Endothelial cell of umbilical vein (primary cell): ENCODE measurements around the gene ABCC1.

ENCODE experiments used
- EZH2 ChIP-seq: IDR thresholded peaks from 2 replicates; pipeline ENCODE4 v1.6.1; 2012; ENCODE audit warnings: borderline replicate concordance, low read depth, mild to moderate bottlenecking, moderate library complexity, low read length, inconsistent platforms; ENCODE audit not compliant: severe bottlenecking
- FOS ChIP-seq: IDR thresholded peaks from 2 replicates; pipeline ENCODE4 v1.6.1; 2011; ENCODE audit warnings: mild to moderate bottlenecking, low read length, moderate library complexity, borderline replicate concordance; ENCODE audit not compliant: insufficient read depth
- GATA2 ChIP-seq: IDR thresholded peaks from 2 replicates; pipeline ENCODE4 v1.7.0; 2011; ENCODE audit warnings: low read depth, mild to moderate bottlenecking, moderate library complexity, mixed read lengths, low read length; ENCODE audit not compliant: insufficient read length, insufficient read depth
- MAX ChIP-seq: IDR thresholded peaks from 2 replicates; pipeline ENCODE4 v1.6.1; 2011; ENCODE audit not compliant: insufficient read depth, insufficient read length
- MYC ChIP-seq: IDR thresholded peaks from one replicate; pipeline ENCODE4 v1.6.1; 2011; ENCODE audit warnings: mild to moderate bottlenecking, low read depth, low read length
- POLR2A ChIP-seq: IDR thresholded peaks from 2 replicates; pipeline ENCODE4 v1.6.1; 2012; ENCODE audit warnings: low read depth, mild to moderate bottlenecking, control low read depth, low read length
- POLR2AphosphoS5 ChIP-seq: IDR thresholded peaks from 2 replicates; pipeline ENCODE4 v1.6.1; 2012; ENCODE audit warnings: low read depth, mild to moderate bottlenecking, control low read depth, low read length, moderate library complexity; ENCODE audit not compliant: insufficient read depth
- TF ChIP-seq, protein P1 (sequence below), 2 donors: IDR thresholded peaks; 1 replicate in 1 of 2; 2 replicates in 1 of 2; pipeline ENCODE4 v1.5.1; 2011; ENCODE audit warnings: low read length in 2 of 2, mild to moderate bottlenecking in 2 of 2, moderate library complexity in 2 of 2, control low read depth in 1 of 2, inconsistent platforms in 1 of 2, low read depth in 1 of 2; ENCODE audit not compliant: insufficient read depth in 1 of 2; ENCODE audit errors: extremely low read depth in 1 of 2

- no peak for TF ChIP-seq GATA2
- TF ChIP-seq, protein P1, sequence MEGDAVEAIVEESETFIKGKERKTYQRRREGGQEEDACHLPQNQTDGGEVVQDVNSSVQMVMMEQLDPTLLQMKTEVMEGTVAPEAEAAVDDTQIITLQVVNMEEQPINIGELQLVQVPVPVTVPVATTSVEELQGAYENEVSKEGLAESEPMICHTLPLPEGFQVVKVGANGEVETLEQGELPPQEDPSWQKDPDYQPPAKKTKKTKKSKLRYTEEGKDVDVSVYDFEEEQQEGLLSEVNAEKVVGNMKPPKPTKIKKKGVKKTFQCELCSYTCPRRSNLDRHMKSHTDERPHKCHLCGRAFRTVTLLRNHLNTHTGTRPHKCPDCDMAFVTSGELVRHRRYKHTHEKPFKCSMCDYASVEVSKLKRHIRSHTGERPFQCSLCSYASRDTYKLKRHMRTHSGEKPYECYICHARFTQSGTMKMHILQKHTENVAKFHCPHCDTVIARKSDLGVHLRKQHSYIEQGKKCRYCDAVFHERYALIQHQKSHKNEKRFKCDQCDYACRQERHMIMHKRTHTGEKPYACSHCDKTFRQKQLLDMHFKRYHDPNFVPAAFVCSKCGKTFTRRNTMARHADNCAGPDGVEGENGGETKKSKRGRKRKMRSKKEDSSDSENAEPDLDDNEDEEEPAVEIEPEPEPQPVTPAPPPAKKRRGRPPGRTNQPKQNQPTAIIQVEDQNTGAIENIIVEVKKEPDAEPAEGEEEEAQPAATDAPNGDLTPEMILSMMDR (IDR thresholded peaks at IDR 0.05; ENCODE audit: extremely low read depth in 1 of 2, insufficient read depth in 1 of 2, low read depth in 1 of 2, low read length in 2 of 2): no peak
- TF ChIP-seq MAX: no peak
- TF ChIP-seq POLR2A: no peak
- no peak for TF ChIP-seq FOS
- no peak for TF ChIP-seq EZH2
- TF ChIP-seq MYC: no peak
- no peak for TF ChIP-seq POLR2AphosphoS5
Observed at GRCh38 chr16:16099320-16099719, 149.9 kb downstream of the ABCC1 start.
